Suprapubic skin (tissue), 4 donors: ENCODE data around the gene KCTD13.

Experiments used
- POLR2A ChIP-seq, 2 donors: fragments of 450-650 bp; IDR thresholded peaks; one replicate each; pipeline ENCODE4 v1.6.1; 2017; ENCODE audit warnings: antibody characterized with exemption in 2 of 2, mild to moderate bottlenecking in 2 of 2, moderate library complexity in 2 of 2
- POLR2AphosphoS5 ChIP-seq, 3 donors: sonication (generic); formaldehyde crosslinking; IDR thresholded peaks; one replicate each; pipeline ENCODE4 v1.6.1; 2017; ENCODE audit warnings: antibody characterized with exemption in 3 of 3
- TF ChIP-seq, protein P1 (sequence below), 2 donors: fragments of 200-600 bp in 1 of 2; fragments of 450-650 bp in 1 of 2; sonication (generic) in 1 of 2; IDR thresholded peaks; one replicate each; pipeline ENCODE4 v1.5.1; 2016 to 2019; ENCODE audit warnings: antibody characterized with exemption in 2 of 2, mild to moderate bottlenecking in 1 of 2, moderate library complexity in 1 of 2

- TF ChIP-seq, protein P1, sequence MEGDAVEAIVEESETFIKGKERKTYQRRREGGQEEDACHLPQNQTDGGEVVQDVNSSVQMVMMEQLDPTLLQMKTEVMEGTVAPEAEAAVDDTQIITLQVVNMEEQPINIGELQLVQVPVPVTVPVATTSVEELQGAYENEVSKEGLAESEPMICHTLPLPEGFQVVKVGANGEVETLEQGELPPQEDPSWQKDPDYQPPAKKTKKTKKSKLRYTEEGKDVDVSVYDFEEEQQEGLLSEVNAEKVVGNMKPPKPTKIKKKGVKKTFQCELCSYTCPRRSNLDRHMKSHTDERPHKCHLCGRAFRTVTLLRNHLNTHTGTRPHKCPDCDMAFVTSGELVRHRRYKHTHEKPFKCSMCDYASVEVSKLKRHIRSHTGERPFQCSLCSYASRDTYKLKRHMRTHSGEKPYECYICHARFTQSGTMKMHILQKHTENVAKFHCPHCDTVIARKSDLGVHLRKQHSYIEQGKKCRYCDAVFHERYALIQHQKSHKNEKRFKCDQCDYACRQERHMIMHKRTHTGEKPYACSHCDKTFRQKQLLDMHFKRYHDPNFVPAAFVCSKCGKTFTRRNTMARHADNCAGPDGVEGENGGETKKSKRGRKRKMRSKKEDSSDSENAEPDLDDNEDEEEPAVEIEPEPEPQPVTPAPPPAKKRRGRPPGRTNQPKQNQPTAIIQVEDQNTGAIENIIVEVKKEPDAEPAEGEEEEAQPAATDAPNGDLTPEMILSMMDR (IDR thresholded peaks at IDR 0.05) = no peak
- TF ChIP-seq POLR2A (IDR thresholded peaks at IDR 0.05) = no peak
- TF ChIP-seq POLR2AphosphoS5 (IDR thresholded peaks at IDR 0.05) = no peak
Measured at GRCh38 chr16:29951625-29952365, 25.8 kb upstream of the KCTD13 start.
